H1 (cell line): ENCODE results near the gene PRRT4. TPM values are rescaled to one million over a fixed set of nuclear protein-coding genes. Genes with fewer than 3 reads are reported as not detected.

Experiments
- CTCF ChIA-PET: fragments of 300-600 bp; sonication (Branson Sonifier 250); formaldehyde crosslinking; loops from one replicate; lab custom pipeline; 2021; ENCODE audit not compliant: partially characterized antibody; lab: Charles Lee
- POLR2A ChIA-PET: fragments of 300-600 bp; sonication (Branson Sonifier 250); formaldehyde crosslinking; loops from one replicate; lab custom pipeline; 2021; ENCODE audit warnings: inconsistent platforms; ENCODE audit not compliant: partially characterized antibody; lab: Charles Lee
- DNase-seq, 2 experiments: peaks; one replicate each; pipeline versions ENCODE4 v3.0.0 to v3.0.0-alpha.2; 2010 to 2022; ENCODE audit warnings: low spot score in 2 of 2, low read depth in 1 of 2, mixed read lengths in 1 of 2
- FAIRE-seq: peaks from 2 replicates; lab custom pipeline; 2011; peaks lifted over from hg19 to GRCh38; lab: Jason Lieb, UNC
- H2AFZ ChIP-seq: 2 replicates; pipeline ENCODE4 v1.8.1; 2012; ENCODE audit warnings: low read length, inconsistent platforms
- H2AK5ac ChIP-seq: 2 replicates; pipeline ENCODE4 v1.6.1; 2013; ENCODE audit warnings: low read depth, low read length
- H2BK120ac ChIP-seq: replicated peaks from 2 replicates; pipeline ENCODE3; 2013; ENCODE audit warnings: low read depth, low read length, inconsistent platforms
- H2BK12ac ChIP-seq: 2 replicates; pipeline ENCODE4 v1.6.1; 2013; ENCODE audit warnings: low read depth, low read length
- H2BK15ac ChIP-seq: 2 replicates; pipeline ENCODE4 v1.6.1; 2013; ENCODE audit warnings: low read length
- H2BK20ac ChIP-seq: 2 replicates; pipeline ENCODE4 v1.6.1; 2013; ENCODE audit warnings: low read length
- H2BK5ac ChIP-seq: 2 replicates; pipeline ENCODE4 v1.6.1; 2013; ENCODE audit warnings: low read depth, low read length
- H3K14ac ChIP-seq: 2 replicates; pipeline ENCODE4 v1.6.1; 2013; ENCODE audit warnings: inconsistent platforms; ENCODE audit not compliant: insufficient read length
- H3K18ac ChIP-seq: 2 replicates; pipeline ENCODE4 v1.6.1; 2013; ENCODE audit warnings: low read length; ENCODE audit errors: extremely low read depth
- H3K23ac ChIP-seq: 2 replicates; pipeline ENCODE4 v1.6.1; 2013; ENCODE audit warnings: inconsistent platforms; ENCODE audit not compliant: insufficient read length
- H3K23me2 ChIP-seq: 2 replicates; pipeline ENCODE4 v1.6.1; 2013; ENCODE audit warnings: low read depth, low read length
- H3K27ac ChIP-seq: 2 replicates; pipeline ENCODE4 v1.6.1; 2011; ENCODE audit warnings: low read depth, low read length, inconsistent platforms
- H3K27me3 ChIP-seq, 4 experiments: replicated peaks in 1 of 4; 1 replicate in 1 of 4; 2 replicates in 3 of 4; pipeline versions ENCODE4 v1.6.1 to v1.8.1; 2011 to 2013; ENCODE audit warnings: low read length in 3 of 4, mild to moderate bottlenecking in 3 of 4, inconsistent platforms in 2 of 4, mixed read lengths in 2 of 4, moderate library complexity in 1 of 4; ENCODE audit not compliant: control insufficient read depth in 3 of 4, insufficient read depth in 3 of 4; ENCODE audit errors: extremely low read depth in 1 of 4
- H3K36me3 ChIP-seq, 4 experiments: 2 replicates each; pipeline versions ENCODE4 v1.6.1 to v1.8.1; 2011 to 2013; ENCODE audit warnings: mild to moderate bottlenecking in 4 of 4, low read length in 3 of 4, moderate library complexity in 2 of 4, control low read depth in 1 of 4, inconsistent platforms in 1 of 4; ENCODE audit not compliant: insufficient read depth in 4 of 4, control insufficient read depth in 2 of 4
- H3K4ac ChIP-seq: replicated peaks from 2 replicates; pipeline ENCODE3; 2013; ENCODE audit warnings: low read length, low read depth, mixed read lengths, inconsistent platforms; ENCODE audit not compliant: insufficient read length
- H3K4me1 ChIP-seq, 4 experiments: replicated peaks in 1 of 4; 1 replicate in 1 of 4; 2 replicates in 3 of 4; pipeline versions ENCODE4 v1.6.1 to v1.8.1; 2011 to 2013; ENCODE audit warnings: low read length in 3 of 4, inconsistent platforms in 2 of 4, mixed read lengths in 1 of 4; ENCODE audit not compliant: insufficient read depth in 4 of 4, control insufficient read depth in 3 of 4
- H3K4me2 ChIP-seq, 2 experiments: 2 replicates each; pipeline versions ENCODE4 v1.6.1 to v1.8.1; 2011 to 2013; ENCODE audit warnings: low read depth in 2 of 2, low read length in 2 of 2, control low read depth in 1 of 2, inconsistent platforms in 1 of 2, mild to moderate bottlenecking in 1 of 2; ENCODE audit not compliant: insufficient read depth in 1 of 2
- H3K4me3 ChIP-seq, 4 experiments: fragments of 200-600, 300-600 bp in 1 of 4; sonication (generic), shearing (Covaris generic), sonication (Bioruptor Twin) in 1 of 4; 2 replicates each; pipeline versions ENCODE4 v1.5.1 to v1.8.1; 2011 to 2016; ENCODE audit warnings: low read length in 4 of 4, low read depth in 3 of 4, control low read depth in 2 of 4, inconsistent platforms in 2 of 4, mild to moderate bottlenecking in 2 of 4, mixed read lengths in 1 of 4, moderate library complexity in 1 of 4; ENCODE audit not compliant: insufficient read depth in 2 of 4; ENCODE audit errors: extremely low read depth in 1 of 4
- H3K56ac ChIP-seq: replicated peaks from 2 replicates; pipeline ENCODE3; 2013; ENCODE audit warnings: low read depth, mild to moderate bottlenecking, mixed read lengths, low read length, inconsistent platforms; ENCODE audit not compliant: insufficient read length
- H3K79me1 ChIP-seq: 2 replicates; pipeline ENCODE4 v1.6.1; 2013; ENCODE audit warnings: low read depth, low read length, control low read depth
- H3K79me2 ChIP-seq, 2 experiments: 2 replicates each; pipeline versions ENCODE4 v1.6.1 to v1.8.1; 2012 to 2013; ENCODE audit warnings: low read length in 2 of 2, mild to moderate bottlenecking in 2 of 2, inconsistent platforms in 1 of 2; ENCODE audit not compliant: insufficient read depth in 2 of 2, control insufficient read depth in 1 of 2
- H3K9ac ChIP-seq, 4 experiments: replicated peaks in 1 of 4; 1 replicate in 1 of 4; 2 replicates in 3 of 4; pipeline versions ENCODE4 v1.6.1 to v1.8.1; 2011 to 2013; ENCODE audit warnings: low read depth in 3 of 4, low read length in 3 of 4, control low read depth in 2 of 4, mild to moderate bottlenecking in 2 of 4, moderate library complexity in 2 of 4, inconsistent platforms in 1 of 4; ENCODE audit errors: extremely low read depth in 1 of 4
- H3K9me3 ChIP-seq, 2 experiments: 2 replicates each; pipeline versions ENCODE4 v1.6.1 to v1.8.1; 2012 to 2013; ENCODE audit warnings: mild to moderate bottlenecking in 2 of 2, moderate library complexity in 2 of 2, control low read depth in 1 of 2, inconsistent platforms in 1 of 2, low read depth in 1 of 2, low read length in 1 of 2, mixed read lengths in 1 of 2; ENCODE audit not compliant: insufficient read depth in 2 of 2
- H4K20me1 ChIP-seq, 2 experiments: replicated peaks in 1 of 2; 2 replicates each; pipeline versions ENCODE3 to v1.8.1; 2011 to 2013; ENCODE audit warnings: inconsistent platforms in 2 of 2, low read length in 2 of 2, mild to moderate bottlenecking in 1 of 2; ENCODE audit not compliant: insufficient read depth in 2 of 2, control insufficient read depth in 1 of 2
- H4K5ac ChIP-seq: 2 replicates; pipeline ENCODE4 v1.6.1; 2013; ENCODE audit warnings: low read length, low read depth, mixed read lengths, inconsistent platforms; ENCODE audit not compliant: insufficient read length
- H4K8ac ChIP-seq: 2 replicates; pipeline ENCODE4 v1.8.0; 2013; ENCODE audit warnings: mild to moderate bottlenecking, moderate library complexity, low read length, inconsistent platforms; ENCODE audit not compliant: insufficient read depth; ENCODE audit errors: extremely low read depth
- H4K91ac ChIP-seq: replicated peaks from 2 replicates; pipeline ENCODE3; 2013; ENCODE audit warnings: low read length, mixed read lengths, inconsistent platforms; ENCODE audit not compliant: insufficient read length
- CBX5 ChIP-seq: fragments of 300-800, 300-1000 bp; sonication (generic); IDR thresholded peaks from 2 replicates; pipeline ENCODE4 v1.7.1; 2016; ENCODE audit warnings: antibody characterized with exemption, low read length, low read depth
- CBX8 ChIP-seq: fragments of 300-800, 300-1000 bp; sonication (generic); IDR thresholded peaks from 2 replicates; pipeline ENCODE4 v1.7.1; 2016; ENCODE audit warnings: low read depth, low read length, borderline replicate concordance
- GABPA ChIP-seq: IDR thresholded peaks from 2 replicates; pipeline ENCODE4 v1.6.1; 2011; ENCODE audit warnings: mild to moderate bottlenecking, low read length, moderate library complexity, borderline replicate concordance; ENCODE audit not compliant: insufficient read depth
- HDAC6 ChIP-seq: IDR thresholded peaks from one replicate; pipeline ENCODE4 v1.7.1; 2012; ENCODE audit warnings: low read depth, mild to moderate bottlenecking, inconsistent platforms, low read length, moderate library complexity
- RNF2 ChIP-seq: fragments of 200-900, 300-1000 bp; sonication (generic); IDR thresholded peaks from 2 replicates; pipeline ENCODE4 v1.7.1; 2016; ENCODE audit warnings: borderline replicate concordance, low read depth, mild to moderate bottlenecking, antibody characterized with exemption, low read length; ENCODE audit not compliant: poor library complexity, severe bottlenecking; ENCODE audit errors: missing control alignments
- SIRT6 ChIP-seq: IDR thresholded peaks from one replicate; pipeline ENCODE4 v1.7.1; 2012; ENCODE audit warnings: low read length, inconsistent platforms
- ZNF274 ChIP-seq: IDR thresholded peaks from 2 replicates; pipeline ENCODE4 v1.7.0; 2012; ENCODE audit warnings: low read length, borderline replicate concordance; ENCODE audit errors: extremely low read depth
- WGBS, 2 experiments: shearing (Covaris generic) in 1 of 2; methylation state at CpG; one replicate each; pipeline versions ENCODE4 v1.1.6 to v1.1.7; 2013 to 2015; ENCODE audit warnings: low lambda C conversion rate in 2 of 2, mixed read lengths in 2 of 2, inconsistent platforms in 1 of 2, low coverage in 1 of 2, missing lambda C conversion rate in 1 of 2; ENCODE audit not compliant: insufficient replicate concordance in 2 of 2, insufficient coverage in 1 of 2, insufficient read length in 1 of 2; ENCODE audit errors: extremely low coverage in 1 of 2, missing lambda C conversion rate in 1 of 2; 5-methylcytosine and 5-hydroxymethylcytosine counted together
- polyA plus RNA-seq, 7 experiments: library from polyadenylated mRNA; depleted of rRNA in 3 of 7; stranded (reverse) in 5 of 7; unstranded in 2 of 7; fragments of >200 nt in 5 of 7; fragments of 200-250 nt in 2 of 7; gene quantifications; 1 replicate in 5 of 7; 2 replicates in 1 of 7; 4 replicates in 1 of 7; pipeline versions ENCODE4 v1.2.1 to v1.2.3, GENCODE V29; 2011 to 2013; ENCODE audit warnings: missing spikeins in 2 of 7, mixed read lengths in 2 of 7
- total RNA-seq: library from RNA; stranded (reverse); fragmentation: NEBNext Ultra II Directional; extraction: Animal tissue kit (Norgen Biotek cat#: 25700); gene quantifications from 2 replicates; pipeline ENCODE4 v1.2.1, GENCODE V29; 2021

Gene PRRT4
- total and polyA plus RNA-seq, 2 of the 8 experiments (the other 6 are each of a cell fraction or from before 2014, with no cell fraction given) = 0.34 to 1.0 TPM

- no peak overlapping the region for H2BK12ac ChIP-seq
- H4K91ac ChIP-seq = no peak overlapping the region
- H2BK20ac ChIP-seq = no peak overlapping the region; the same call in 1 of the 2 replicates
- no peak overlapping the region for H3K27ac ChIP-seq
- H3K79me1 ChIP-seq = no peaks in the 10 kb centered on the region
- H2BK15ac ChIP-seq = no peak overlapping the region
- H3K79me2 ChIP-seq = no peaks in the 10 kb centered on the region
- H2BK5ac ChIP-seq = no peak overlapping the region
- H4K5ac ChIP-seq = no peak overlapping the region
- no peak overlapping the region for H2AK5ac ChIP-seq
- no peak overlapping the region for H2BK120ac ChIP-seq
- peak overlapping the region; percentile 60 to 69; a peak in 2 of 4 replicates for H3K4me2 ChIP-seq
- no peak overlapping the region for H3K4ac ChIP-seq
- peaks cover 0 to 1% of the 10 kb centered on the region in 2 experiments for H4K20me1 ChIP-seq
- no peak overlapping the region for H3K14ac ChIP-seq
- no peak overlapping the region for H3K23ac ChIP-seq
- H3K9me3 ChIP-seq = no peaks in the 10 kb centered on the region; a peak in 1 of 4 replicates
- DNase-seq = no peak
- peak overlapping the region; percentile 86; the same call in 1 of the 2 replicates for H4K8ac ChIP-seq
- H3K56ac ChIP-seq = no peak overlapping the region
- 0 out of 2 replicates have a peak overlapping the region, but pooled peaks have one; percentile 36 for H2AFZ ChIP-seq
- ChIA-PET POLR2A (interaction anchor here (1.0 to 1.5 kb wide), 5 partner anchors 10 to 105 kb away, joined by 3 to 10 read pairs (median 3); partner anchors contain the start of gene HILPDA), CTCF (interaction anchor here (0.6 to 13.6 kb wide), 13 partner anchors 10 to 163 kb away, joined by 3 to 345 read pairs (median 4); partner anchors contain the start of gene PRRT4)
- peaks cover 34 to 70% (median 57%) of the 10 kb centered on the region in 4 experiments for H3K27me3 ChIP-seq
- FAIRE-seq = no peak
- peak overlapping the region in 1 of 4 experiments; percentile 46; a peak in 1 of 8 replicates for H3K4me3 ChIP-seq
- peaks cover 0 to 7% (median 5%) of the 10 kb centered on the region in 4 experiments; a peak in 6 of 7 replicates for H3K4me1 ChIP-seq
- no peak for TF ChIP-seq RNF2
- no peak for TF ChIP-seq CBX5
- TF ChIP-seq HDAC6 = no peak
- no peak for TF ChIP-seq SIRT6
- no peak for TF ChIP-seq ZNF274
- no peak for TF ChIP-seq CBX8
- no peak for TF ChIP-seq GABPA
- WGBS, 2 experiments = 84% methylated on average over 30 of the region's 35 CpGs; no CpG with 5 or more reads in 1 of the 2 experiments
- peaks cover 3% of the 10 kb centered on the region; the same call in 1 of the 2 replicates for H3K23me2 ChIP-seq
- H3K9ac ChIP-seq = no peak overlapping the region
- H3K36me3 ChIP-seq = peaks cover 0 to 6% (median 0%) of the 10 kb centered on the region in 4 experiments; a peak in 1 of 8 replicates
- no peak overlapping the region for H3K18ac ChIP-seq
Measured at GRCh38 chr7:128350708-128351295, 10.7 kb downstream of the PRRT4 start.
